RWPE1 (cell line): ENCODE data around the gene SYNGAP1.

Experiments used
- CTCF ChIA-PET: fragments of 350-600 bp; sonication (Branson Sonifier 250); formaldehyde crosslinking; extraction: SDS; loops from one replicate; lab custom pipeline; 2021; lab: Yijun Ruan, JAX
- POLR2A ChIA-PET: fragments of 400-600 bp; formaldehyde crosslinking; extraction: SDS; loops from one replicate; lab custom pipeline; 2020; ENCODE audit warnings: antibody characterized with exemption; ENCODE audit not compliant: low non-redundant PET; lab: Yijun Ruan, JAX
- DNase-seq: peaks from one replicate; pipeline ENCODE4 v3.0.0; 2012; ENCODE audit warnings: low spot score
- H3K27ac ChIP-seq: fragments of 450-650 bp; 2 replicates; pipeline ENCODE4 v1.5.1; 2017
- TF ChIP-seq, protein P1 (sequence below): fragments of 450-650 bp; conservative IDR thresholded peaks from 2 replicates; pipeline ENCODE4 v1.5.1; 2017; ENCODE audit warnings: low read depth, mild to moderate bottlenecking

The SYNGAP1 gene

DNA sequence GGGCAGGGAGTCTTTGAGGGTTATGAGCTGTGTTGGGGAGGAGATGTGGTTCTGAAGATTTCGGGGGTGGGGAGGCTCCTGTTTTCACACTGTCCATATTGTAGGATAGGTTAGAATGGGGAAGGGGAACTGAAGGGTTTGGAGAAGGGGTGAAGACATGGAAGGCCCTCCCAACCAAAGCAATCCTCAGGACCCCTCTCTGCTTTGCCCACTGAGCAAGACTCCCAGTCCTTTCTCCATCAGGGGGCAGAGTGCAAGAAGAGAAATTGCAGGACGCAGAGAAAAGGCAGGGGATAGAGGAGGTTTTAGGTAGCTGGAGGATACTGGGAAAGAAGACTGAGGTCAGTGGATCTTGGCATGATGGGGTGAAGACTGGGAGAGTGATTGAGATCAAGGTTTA is 3.9 kb downstream of the SYNGAP1 start:
- ChIA-PET CTCF (interaction anchor here (0.6 kb wide), 1 partner anchor 183 kb away, joined by 3 read pairs; no protein-coding TSS in a partner anchor), POLR2A (interaction anchor here (0.6 kb wide), 1 partner anchor 162 kb away, joined by 3 read pairs; no protein-coding TSS in a partner anchor)
- TF ChIP-seq, protein P1, sequence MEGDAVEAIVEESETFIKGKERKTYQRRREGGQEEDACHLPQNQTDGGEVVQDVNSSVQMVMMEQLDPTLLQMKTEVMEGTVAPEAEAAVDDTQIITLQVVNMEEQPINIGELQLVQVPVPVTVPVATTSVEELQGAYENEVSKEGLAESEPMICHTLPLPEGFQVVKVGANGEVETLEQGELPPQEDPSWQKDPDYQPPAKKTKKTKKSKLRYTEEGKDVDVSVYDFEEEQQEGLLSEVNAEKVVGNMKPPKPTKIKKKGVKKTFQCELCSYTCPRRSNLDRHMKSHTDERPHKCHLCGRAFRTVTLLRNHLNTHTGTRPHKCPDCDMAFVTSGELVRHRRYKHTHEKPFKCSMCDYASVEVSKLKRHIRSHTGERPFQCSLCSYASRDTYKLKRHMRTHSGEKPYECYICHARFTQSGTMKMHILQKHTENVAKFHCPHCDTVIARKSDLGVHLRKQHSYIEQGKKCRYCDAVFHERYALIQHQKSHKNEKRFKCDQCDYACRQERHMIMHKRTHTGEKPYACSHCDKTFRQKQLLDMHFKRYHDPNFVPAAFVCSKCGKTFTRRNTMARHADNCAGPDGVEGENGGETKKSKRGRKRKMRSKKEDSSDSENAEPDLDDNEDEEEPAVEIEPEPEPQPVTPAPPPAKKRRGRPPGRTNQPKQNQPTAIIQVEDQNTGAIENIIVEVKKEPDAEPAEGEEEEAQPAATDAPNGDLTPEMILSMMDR, result no peak
- DNase-seq, result no peak
- H3K27ac ChIP-seq, result peak overlapping the region; percentile 99

DNA sequence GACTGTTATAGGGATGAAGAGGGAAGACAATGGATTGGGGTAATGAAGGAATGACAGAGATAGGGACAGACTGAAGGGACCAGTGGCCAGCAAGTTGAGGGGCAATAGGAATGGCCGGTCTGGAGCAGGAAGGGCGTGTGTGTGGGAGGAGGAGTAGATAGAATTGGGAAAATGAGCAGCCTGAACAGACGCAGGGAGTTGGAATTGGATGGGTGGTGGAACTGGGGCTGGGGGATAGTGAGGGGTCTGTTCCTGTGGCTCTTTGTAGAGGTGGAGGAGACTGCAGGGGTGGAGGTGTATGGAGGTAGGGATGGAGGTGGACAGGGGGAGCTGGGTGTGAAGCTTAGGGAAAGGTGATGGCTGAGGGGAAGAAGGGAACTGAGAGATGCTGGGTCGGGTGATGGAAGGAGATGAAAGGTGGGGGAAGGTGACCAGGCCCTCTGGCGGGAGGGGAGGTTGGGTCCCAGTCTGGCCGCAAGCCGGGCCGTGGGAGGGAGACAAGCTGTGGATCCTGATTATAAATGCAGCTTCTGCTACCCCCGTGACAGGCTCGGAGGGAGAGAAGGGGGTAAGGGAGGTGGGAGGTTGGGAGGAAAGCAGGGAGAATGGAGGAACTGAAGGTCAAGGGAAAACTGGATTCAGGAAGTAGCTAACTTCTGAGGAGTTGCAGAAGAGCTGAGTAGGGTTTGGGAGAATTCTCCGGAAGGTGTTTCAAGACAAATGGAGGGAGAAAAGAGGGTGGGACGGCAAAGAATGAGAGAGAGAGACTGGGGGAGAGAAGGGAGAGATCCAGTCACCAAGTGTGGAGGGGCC is 5.2 kb downstream of the SYNGAP1 start:
- DNase-seq, result no peak
- TF ChIP-seq, protein P1, result no peak
- POLR2A ChIA-PET, result interaction anchor here (0.6 kb wide), 1 partner anchor 267 kb away, joined by 3 read pairs; no protein-coding TSS in a partner anchor
- CTCF ChIA-PET, result interaction anchor here (0.7 to 1.5 kb wide), 8 partner anchors 9 to 268 kb away, joined by 3 to 5 read pairs (median 4); partner anchors contain the start of gene BAK1
- H3K27ac ChIP-seq, result peak overlapping the region; percentile 99

DNA sequence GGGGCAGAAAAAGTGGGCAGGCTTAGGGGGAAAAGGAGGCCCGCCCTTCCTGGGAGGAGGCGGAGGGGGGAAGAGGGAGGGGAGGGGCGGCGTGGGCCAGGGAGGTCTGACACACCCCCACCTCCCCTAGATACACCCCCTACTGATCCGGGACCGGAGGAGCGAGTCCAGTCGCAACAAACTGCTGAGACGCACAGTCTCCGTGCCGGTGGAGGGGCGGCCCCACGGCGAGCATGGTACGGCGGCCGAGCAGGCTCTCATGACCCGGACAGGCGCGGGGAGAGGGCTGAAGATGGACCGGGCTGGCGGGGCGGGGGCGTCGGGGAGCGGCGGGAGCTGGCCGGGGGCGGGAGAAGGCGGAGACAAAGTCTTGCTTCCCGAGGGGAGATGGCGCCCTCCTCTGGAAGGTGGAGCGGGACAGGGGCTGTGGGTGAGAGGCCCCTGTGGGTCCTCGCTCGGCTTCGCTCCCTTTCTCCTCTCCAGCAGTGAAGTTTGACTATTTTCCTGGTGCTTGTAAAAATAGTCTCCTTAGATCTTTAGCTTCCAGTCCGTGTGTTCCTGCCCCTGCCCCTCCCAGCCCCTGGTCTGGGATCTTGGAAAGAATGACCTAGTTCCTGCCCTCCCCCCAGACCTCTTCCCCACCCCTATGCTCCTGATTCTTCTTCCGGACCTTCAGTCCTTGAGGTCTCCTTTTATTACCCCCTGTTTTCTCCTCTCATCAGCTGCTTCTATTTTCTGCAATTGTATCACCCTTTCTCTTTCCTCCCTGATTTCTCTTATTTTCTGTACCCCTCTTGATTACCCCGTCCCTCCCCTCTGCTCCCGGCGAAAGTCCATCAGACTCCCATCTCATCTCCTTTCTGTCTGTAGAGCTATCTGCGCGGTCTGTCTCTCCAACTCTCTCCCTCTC is 6.1 kb downstream of the SYNGAP1 start:
- POLR2A ChIA-PET, result no interaction called here
- CTCF ChIA-PET, result interaction anchor here (0.6 to 1.5 kb wide), 14 partner anchors 8 to 267 kb away, joined by 3 to 5 read pairs (median 4); partner anchors contain the start of genes BAK1 and CUTA
- peak; percentile 95 for DNase-seq
- TF ChIP-seq, protein P1, result peak; percentile 70
- H3K27ac ChIP-seq, result peak overlapping the region; percentile 99

GRCh38 chr6:33426590-33427511 is 7.0 kb downstream of the SYNGAP1 start:
- H3K27ac ChIP-seq, result peak overlapping the region; percentile 99
- CTCF ChIA-PET, result interaction anchor here (0.6 to 1.5 kb wide), 10 partner anchors 9 to 199 kb away, joined by 3 to 8 read pairs (median 4); partner anchors contain the start of genes BAK1 and CUTA
- POLR2A ChIA-PET, result no interaction called here
- DNase-seq, result no peak
- TF ChIP-seq, protein P1, result no peak

GRCh38 chr6:33427585-33428223 is 7.8 kb downstream of the SYNGAP1 start:
- peak overlapping the region; percentile 99 for H3K27ac ChIP-seq
- peak; percentile 38 for DNase-seq
- ChIA-PET CTCF (no interaction called here), POLR2A (no interaction called here)
- TF ChIP-seq, protein P1, result no peak
